ENCODE results near the gene TMEM145.
"Not testable (repeated sequence)": the region's sequence is repeated elsewhere in the genome, so short reads cannot be mapped to it uniquely, and the experiment has no call there.

The TMEM145 gene

GRCh38 chr19:42339126-42339860 is 26.2 kb downstream of the TMEM145 start:
- DNase-seq = not testable (repeated sequence)

- not testable (repeated sequence) for DNase-seq
These were observed 26.8 kb downstream of the TMEM145 start for GRCh38 chr19:42339922-42340321.

- no peak for DNase-seq
These were observed 30.4 kb downstream of the TMEM145 start for GRCh38 chr19:42343344-42344110.

- DNase-seq = no peak
These were observed 31.3 kb downstream of the TMEM145 start for GRCh38 chr19:42344336-42344893.

GRCh38 chr19:42345191-42345812 is 32.2 kb downstream of the TMEM145 start:
- DNase-seq = no peak

GRCh38 chr19:42348211-42348610 is 35.1 kb downstream of the TMEM145 start:
- DNase-seq = no peak

- no peak for DNase-seq
These were observed 36.4 kb downstream of the TMEM145 start for GRCh38 chr19:42349378-42350107.

GRCh38 chr19:42350417-42350816 is 37.3 kb downstream of the TMEM145 start:
- no peak for DNase-seq

- DNase-seq = no peak
These were observed 38.1 kb downstream of the TMEM145 start for GRCh38 chr19:42351079-42351735.

- peak; percentile 91 for DNase-seq
These were observed 39.5 kb downstream of the TMEM145 start for GRCh38 chr19:42352301-42353259.

- no peak for DNase-seq
These were observed 40.4 kb downstream of the TMEM145 start for GRCh38 chr19:42353341-42354015.

GRCh38 chr19:42355896-42356295 is 42.8 kb downstream of the TMEM145 start:
- no peak for DNase-seq

GRCh38 chr19:42356686-42357085 is 43.6 kb downstream of the TMEM145 start:
- DNase-seq = no peak

- DNase-seq = no peak
These were observed 44.2 kb downstream of the TMEM145 start for GRCh38 chr19:42357290-42357689.

GRCh38 chr19:42360787-42361544 is 47.9 kb downstream of the TMEM145 start:
- no peak for DNase-seq

- DNase-seq = no peak
These were observed 48.4 kb downstream of the TMEM145 start for GRCh38 chr19:42361545-42361910.

- DNase-seq = no peak
These were observed 49.2 kb downstream of the TMEM145 start for GRCh38 chr19:42362342-42362741.

GRCh38 chr19:42362891-42363440 is 49.9 kb downstream of the TMEM145 start:
- no peak for DNase-seq

GRCh38 chr19:42363614-42364346 is 50.7 kb downstream of the TMEM145 start:
- no peak for DNase-seq

Measured in NCI-H1105 treated with DMSO at 0.1 percent for 48 hours (cell line).